KMS-11 (cell line): ENCODE data around the gene RSL1D1.

ENCODE experiments used
- H2AFZ ChIP-seq: fragments of 200-600 bp; sonication (generic); 2 replicates; pipeline ENCODE4 v1.6.1; 2016; ENCODE audit warnings: antibody characterized with exemption, mixed run types, low read depth
- H3K27ac ChIP-seq: fragments of 200-600 bp; sonication (generic); 2 replicates; pipeline ENCODE4 v1.6.1; 2016; ENCODE audit warnings: mild to moderate bottlenecking, mixed run types
- H3K27me3 ChIP-seq: fragments of 200-600 bp; sonication (generic); 2 replicates; pipeline ENCODE4 v1.6.1; 2017; ENCODE audit warnings: mild to moderate bottlenecking, low read depth, mixed run types, moderate library complexity; ENCODE audit not compliant: insufficient read depth
- H3K36me3 ChIP-seq: fragments of 200-600 bp; sonication (generic); 2 replicates; pipeline ENCODE4 v1.6.1; 2017; ENCODE audit warnings: mild to moderate bottlenecking, mixed run types; ENCODE audit not compliant: insufficient read depth
- H3K4me1 ChIP-seq: fragments of 200-600 bp; sonication (generic); 2 replicates; pipeline ENCODE4 v1.6.1; 2016; ENCODE audit warnings: mild to moderate bottlenecking, low read depth, mixed run types; ENCODE audit not compliant: poor library complexity, severe bottlenecking
- H3K4me2 ChIP-seq: fragments of 200-600 bp; sonication (generic); 2 replicates; pipeline ENCODE4 v1.7.0; 2016; ENCODE audit warnings: mild to moderate bottlenecking, mixed run types
- H3K4me3 ChIP-seq: fragments of 200-600 bp; sonication (generic); IDR thresholded peaks from 2 replicates; pipeline ENCODE4 v1.6.1; 2017; ENCODE audit warnings: low read depth, low read length, mixed read lengths; ENCODE audit not compliant: insufficient read depth
- H3K79me2 ChIP-seq: fragments of 200-600 bp; sonication (generic); 2 replicates; pipeline ENCODE4 v1.6.1; 2016; ENCODE audit warnings: low read depth, mixed run types; ENCODE audit not compliant: insufficient read depth
- H3K9ac ChIP-seq: fragments of 200-600 bp; sonication (generic); 2 replicates; pipeline ENCODE4 v1.6.1; 2016; ENCODE audit warnings: mild to moderate bottlenecking, mixed run types
- H4K20me1 ChIP-seq: fragments of 200-600 bp; sonication (generic); 2 replicates; pipeline ENCODE4 v1.6.1; 2016; ENCODE audit warnings: mild to moderate bottlenecking, mixed run types; ENCODE audit not compliant: insufficient read depth
- CTCF ChIP-seq: fragments of 200-600 bp; sonication (generic); conservative IDR thresholded peaks from 2 replicates; pipeline ENCODE4 v1.6.1; 2017; ENCODE audit warnings: low read depth, mild to moderate bottlenecking, antibody characterized with exemption, low read length, moderate library complexity, mixed read lengths

RSL1D1 gene

GRCh38 chr16:11851294-11852091 lies at the start of gene RSL1D1:
Gene RSL1D1, minus strand, starts transcription at chr16:11851542. Its CDS starts 30 bp downstream, at chr16:11851512.
- Histone ChIP-seq H3K79me2 (peaks cover 95% of the 10 kb centered on the region), H3K27ac (peak within 1 kb of the TSS; percentile 72), H4K20me1 (0 out of 2 replicates have a peak, but pooled peaks cover 12% of the 10 kb centered on the region), H3K9ac (peak within 1 kb of the TSS; percentile 93), H2AFZ (peak within 1 kb of the TSS; percentile 82), H3K36me3 (peaks cover 28% of the 10 kb centered on the region; the same call in 1 of the 2 replicates), H3K27me3 (no peaks in the 10 kb centered on the region), H3K4me2 (peak within 1 kb of the TSS; percentile 95), H3K4me1 (peaks cover 41% of the 10 kb centered on the region), H3K4me3 (peak within 1 kb of the TSS; percentile 37)
- TF ChIP-seq CTCF: no peak

- Histone ChIP-seq H2AFZ (no peak overlapping the region), H3K4me2 (no peak overlapping the region), H3K4me1 (peaks cover 38% of the 10 kb centered on the region), H3K79me2 (peaks cover 100% of the 10 kb centered on the region), H3K27ac (no peak overlapping the region), H4K20me1 (peaks cover 63% of the 10 kb centered on the region), H3K36me3 (no peaks in the 10 kb centered on the region; the same call in 1 of the 2 replicates), H3K4me3 (no peak overlapping the region), H3K9ac (no peak overlapping the region), H3K27me3 (no peaks in the 10 kb centered on the region)
- TF ChIP-seq CTCF: no peak
Observed at GRCh38 chr16:11901091-11901490, 49.7 kb upstream of the RSL1D1 start.

- Histone ChIP-seq H3K4me3 (no peak overlapping the region), H3K9ac (no peak overlapping the region), H2AFZ (no peak overlapping the region), H3K27me3 (no peaks in the 10 kb centered on the region), H3K4me2 (no peak overlapping the region), H3K4me1 (peaks cover 42% of the 10 kb centered on the region), H3K79me2 (peaks cover 82% of the 10 kb centered on the region), H4K20me1 (peaks cover 33% of the 10 kb centered on the region), H3K36me3 (peaks cover 5% of the 10 kb centered on the region; the same call in 1 of the 2 replicates), H3K27ac (no peak overlapping the region)
- TF ChIP-seq CTCF: no peak
Observed at GRCh38 chr16:11896486-11897176, 45.3 kb upstream of the RSL1D1 start.

GRCh38 chr16:11893571-11893970 lies 42.2 kb upstream of the RSL1D1 start:
- Histone ChIP-seq H3K4me1 (peaks cover 27% of the 10 kb centered on the region), H4K20me1 (peaks cover 7% of the 10 kb centered on the region), H3K27me3 (no peaks in the 10 kb centered on the region), H3K79me2 (peaks cover 57% of the 10 kb centered on the region), H3K27ac (no peak overlapping the region), H3K36me3 (peaks cover 16% of the 10 kb centered on the region), H3K4me2 (no peak overlapping the region), H3K9ac (no peak overlapping the region), H3K4me3 (no peak overlapping the region), H2AFZ (no peak overlapping the region)
- no peak for TF ChIP-seq CTCF
